Pancreas (tissue), 10 donors: ENCODE measurements around the gene NR1I3. TPM values are rescaled to one million over a fixed set of nuclear protein-coding genes. Genes with fewer than 3 reads are reported as not detected.

Experiments
- ATAC-seq, 4 donors: fragments of 200-7000 bp; cut with Tn5 transposase; one replicate each; pipeline versions ENCODE4 v1.8.0 to v1.9.1; 2020; ENCODE audit warnings: mild to moderate bottlenecking in 4 of 4, moderate library complexity in 4 of 4
- DNase-seq, 6 donors: peaks; one replicate each; pipeline ENCODE4 v3.0.0-alpha.2; 2020
- FAIRE-seq: peaks from 2 replicates; lab custom pipeline; 2012; peaks lifted over from hg19 to GRCh38; lab: Jason Lieb, UNC
- H3K27ac ChIP-seq, 4 donors: fragments of 200-600 bp; sonication (generic); 1 replicate in 3 of 4; 2 replicates in 1 of 4; pipeline versions ENCODE4 v1.5.0 to v1.8.0; 2020
- H3K27me3 ChIP-seq, 4 donors: fragments of 200-600 bp; one replicate each; pipeline ENCODE4 v1.8.0; 2021
- H3K36me3 ChIP-seq, 3 donors: fragments of 200-600 bp; sonication (generic) in 1 of 3; one replicate each; pipeline versions ENCODE4 v1.5.0 to v1.8.0; 2020 to 2021
- H3K4me1 ChIP-seq, 3 donors: fragments of 200-600 bp; one replicate each; pipeline ENCODE4 v1.8.0; 2021
- H3K4me3 ChIP-seq, 4 donors: fragments of 200-600 bp; sonication (generic) in 2 of 4; one replicate each; pipeline versions ENCODE4 v1.5.0 to v1.8.0; 2020 to 2021
- H3K9me3 ChIP-seq, 4 donors: fragments of 200-600 bp; one replicate each; pipeline ENCODE4 v1.8.0; 2021
- WGBS, 2 donors: extraction: QIAGEN DNeasy Blood & Tissue Kit; methylation state at CpG; one replicate each; pipeline ENCODE4 v1.1.7; 2013; 5-methylcytosine and 5-hydroxymethylcytosine counted together
- intact Hi-C, 3 donors: fragments of 100-400 bp; cut with DNase I; formaldehyde crosslinking; loops; one replicate each; pipeline versions ENCODE4 v1.11.1 to v1.14.2; 2022
- polyA plus RNA-seq, 2 donors: library from polyadenylated mRNA; stranded (reverse); fragments of 200-250 nt; gene quantifications; one replicate each; pipeline ENCODE4 v1.2.3, GENCODE V29; 2013
- total RNA-seq, 6 donors: library from RNA; stranded (reverse); fragmentation: NEBNext Ultra II Directional in 4 of 6; extraction: Animal tissue kit (Norgen Biotek cat#: 25700) in 4 of 6; gene quantifications; one replicate each; pipeline versions ENCODE4 v1.2.1 to v1.2.4, GENCODE V29; 2021 to 2023
- TF ChIP-seq, protein P1 (sequence below), 4 donors: fragments of 200-600 bp; sonication (generic) in 3 of 4; IDR thresholded peaks; one replicate each; pipeline versions ENCODE4 v1.5.0 to v1.8.0; 2021; ENCODE audit warnings: antibody characterized with exemption in 4 of 4
- donor health status: healthy with polysubstance abuse.
- donor health status: DM: no; HTN: no; CAD: no; lungs with moderate emphysema.
- donor health status: DM: no; HTN: no; CAD: no.
- donor health status: control.
- donor health status: control.
- donor health status: Bipolar disorder and iron deficiency.
- donor health status: DM: yes; HTN: yes; CAD: no.
- donor health status: DM: no; HTN: no; CAD: no.
- donor health status: DM: no; HTN: no; CAD: no.
- donor health status: DM: yes; HTN: yes; CAD: no.

NR1I3 gene
- total and polyA plus RNA-seq, 8 donors = 0.15 TPM; not detected in 7

DNA sequence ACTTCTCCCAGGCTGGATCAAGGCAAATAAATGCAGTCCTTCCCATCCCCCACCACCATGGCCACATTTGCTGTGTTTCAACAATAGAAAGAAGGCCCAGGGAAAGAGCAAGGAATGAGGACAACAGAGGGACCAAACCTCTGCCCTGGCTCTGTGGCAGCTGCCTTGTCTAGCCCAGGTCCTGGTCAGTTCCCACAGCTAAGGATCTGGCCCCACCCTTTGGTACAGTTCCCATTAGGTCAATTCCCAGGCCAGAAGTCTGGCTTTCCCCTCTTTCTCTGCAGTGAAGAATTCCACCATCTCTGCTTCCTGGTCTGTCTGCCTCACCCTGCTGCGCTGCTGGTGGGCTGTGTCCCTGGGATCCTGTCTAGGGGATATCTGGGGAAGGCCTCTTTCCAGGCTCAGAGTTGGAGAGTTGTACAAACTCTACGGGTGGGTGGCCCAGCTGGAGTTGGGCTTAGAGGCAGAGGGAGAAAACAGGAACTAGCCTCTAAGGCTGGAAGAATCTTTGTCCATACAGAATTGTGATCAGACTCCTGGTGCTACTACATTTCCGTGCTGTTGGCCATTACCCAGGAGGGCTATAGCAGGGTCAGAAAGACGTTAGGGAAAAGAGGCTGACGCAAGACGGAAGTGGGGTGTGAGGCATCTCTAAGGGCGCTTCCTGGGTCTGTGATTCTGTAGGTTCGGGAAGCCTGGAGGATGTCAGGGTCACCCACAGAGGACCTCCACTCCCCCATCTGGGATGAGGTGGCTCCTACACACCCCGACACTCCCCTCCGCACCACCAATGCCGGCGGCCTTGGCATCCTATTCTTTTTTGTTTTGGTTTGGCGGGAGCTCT lies 36.8 kb downstream of the NR1I3 start:
- TF ChIP-seq, protein P1, sequence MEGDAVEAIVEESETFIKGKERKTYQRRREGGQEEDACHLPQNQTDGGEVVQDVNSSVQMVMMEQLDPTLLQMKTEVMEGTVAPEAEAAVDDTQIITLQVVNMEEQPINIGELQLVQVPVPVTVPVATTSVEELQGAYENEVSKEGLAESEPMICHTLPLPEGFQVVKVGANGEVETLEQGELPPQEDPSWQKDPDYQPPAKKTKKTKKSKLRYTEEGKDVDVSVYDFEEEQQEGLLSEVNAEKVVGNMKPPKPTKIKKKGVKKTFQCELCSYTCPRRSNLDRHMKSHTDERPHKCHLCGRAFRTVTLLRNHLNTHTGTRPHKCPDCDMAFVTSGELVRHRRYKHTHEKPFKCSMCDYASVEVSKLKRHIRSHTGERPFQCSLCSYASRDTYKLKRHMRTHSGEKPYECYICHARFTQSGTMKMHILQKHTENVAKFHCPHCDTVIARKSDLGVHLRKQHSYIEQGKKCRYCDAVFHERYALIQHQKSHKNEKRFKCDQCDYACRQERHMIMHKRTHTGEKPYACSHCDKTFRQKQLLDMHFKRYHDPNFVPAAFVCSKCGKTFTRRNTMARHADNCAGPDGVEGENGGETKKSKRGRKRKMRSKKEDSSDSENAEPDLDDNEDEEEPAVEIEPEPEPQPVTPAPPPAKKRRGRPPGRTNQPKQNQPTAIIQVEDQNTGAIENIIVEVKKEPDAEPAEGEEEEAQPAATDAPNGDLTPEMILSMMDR (IDR thresholded peaks at IDR 0.05) = no peak
- DNase-seq = peak in 1 of 6 donors; percentile 27
- WGBS, 2 donors = 82 to 84% methylated on average over 13 of the region's 13 CpGs
- Histone ChIP-seq H3K4me1 (peaks cover 8 to 11% (median 9%) of the 10 kb centered on the region in 3 donors), H3K36me3 (no peaks in the 10 kb centered on the region), H3K27ac (peak overlapping the region; percentile 80 to 96 (median 88)), H3K9me3 (no peaks in the 10 kb centered on the region), H3K27me3 (no peaks in the 10 kb centered on the region), H3K4me3 (peak overlapping the region; percentile 21 to 69 (median 60))
- ATAC-seq = peak; percentile 1 to 23 (median 6)
- intact Hi-C loops = no loop called here
- FAIRE-seq = no peak

DNA sequence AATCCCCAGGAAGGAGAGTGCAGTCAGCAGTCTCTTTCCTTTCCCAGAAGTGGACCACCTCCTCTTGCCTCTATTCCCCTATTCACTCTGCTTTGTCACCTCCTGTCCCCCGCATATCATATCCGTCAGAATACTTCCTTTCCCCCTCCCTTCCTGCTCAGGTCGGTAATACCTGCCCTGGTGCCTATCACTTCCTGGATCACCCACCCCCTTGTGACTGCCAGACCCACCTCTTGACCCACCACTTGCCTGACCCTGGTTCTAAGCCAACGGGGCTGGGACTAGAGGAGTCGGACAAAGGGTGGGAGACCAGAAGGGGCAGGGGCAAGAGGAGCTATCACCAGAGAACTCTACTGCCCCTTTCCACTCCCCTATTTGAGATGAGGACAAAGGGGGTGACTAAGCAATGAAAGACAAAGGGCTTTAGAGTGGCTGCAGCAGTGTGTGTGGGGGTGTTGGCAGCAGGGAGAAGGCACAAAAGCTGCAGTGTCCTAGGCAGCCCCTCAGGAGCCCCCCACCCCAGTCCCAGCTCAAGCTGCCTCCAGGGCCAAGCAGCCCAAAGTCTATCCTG lies 37.5 kb downstream of the NR1I3 start:
- H3K4me3 ChIP-seq = no peak overlapping the region
- no peak for ATAC-seq
- DNase-seq = no peak
- 67 to 79% methylated on average over 5 of the region's 5 CpGs for WGBS, 2 donors
- H3K4me1 ChIP-seq = peaks cover 8 to 11% (median 9%) of the 10 kb centered on the region in 3 donors
- no peaks in the 10 kb centered on the region for H3K9me3 ChIP-seq
- no peaks in the 10 kb centered on the region for H3K27me3 ChIP-seq
- peak overlapping the region in 3 of 4 donors; percentile 25 to 96 (median 87) for H3K27ac ChIP-seq
- intact Hi-C loops = no loop called here
- TF ChIP-seq, protein P1 (IDR thresholded peaks at IDR 0.05) = no peak
- H3K36me3 ChIP-seq = no peaks in the 10 kb centered on the region
- FAIRE-seq = no peak

DNA sequence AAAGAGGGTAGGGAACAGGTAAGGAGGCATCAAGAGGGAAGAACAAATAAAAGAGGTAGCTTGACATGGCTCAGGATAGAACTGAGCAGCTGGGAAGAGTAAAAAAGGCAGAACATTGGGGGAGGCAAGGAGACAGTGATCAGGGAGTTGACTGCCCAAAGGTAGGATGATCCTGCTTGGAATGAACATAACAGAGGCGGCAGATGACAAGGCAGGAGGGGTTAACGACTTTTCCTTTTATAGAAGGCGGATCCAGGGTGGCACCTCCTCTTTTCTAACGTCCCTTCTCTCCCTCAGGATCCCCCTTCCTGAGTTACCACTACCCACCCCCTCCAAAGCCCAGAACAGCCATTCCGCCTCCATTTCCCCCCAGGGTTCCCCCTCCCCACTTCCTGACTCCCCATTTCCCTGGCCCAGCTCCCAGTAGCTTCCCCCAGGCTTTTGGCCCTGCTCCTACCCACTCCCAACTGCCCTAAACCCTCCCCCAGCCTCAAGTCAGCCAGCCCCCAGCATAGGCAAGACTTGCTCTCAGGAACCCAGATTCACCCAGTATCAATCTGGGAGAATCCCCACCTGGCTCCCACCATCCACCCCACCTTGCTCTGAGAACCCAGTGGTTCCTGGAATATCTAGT lies 38.4 kb downstream of the NR1I3 start:
- Histone ChIP-seq H3K9me3 (no peaks in the 10 kb centered on the region), H3K4me1 (peaks cover 8 to 11% (median 9%) of the 10 kb centered on the region in 3 donors), H3K4me3 (no peak overlapping the region), H3K27ac (peak overlapping the region in 1 of 4 donors; percentile 41), H3K27me3 (no peaks in the 10 kb centered on the region), H3K36me3 (no peaks in the 10 kb centered on the region)
- TF ChIP-seq, protein P1 (IDR thresholded peaks at IDR 0.05) = no peak
- WGBS, 2 donors = 58 to 80% methylated on average over 4 to 5 of the region's 5 CpGs
- ATAC-seq = no peak
- DNase-seq = no peak
- intact Hi-C loops = loop anchor here in 1 of 3 donors (10.0 kb wide), 1 partner anchor 175 kb away; no protein-coding TSS in a partner anchor
- FAIRE-seq = no peak

DNA sequence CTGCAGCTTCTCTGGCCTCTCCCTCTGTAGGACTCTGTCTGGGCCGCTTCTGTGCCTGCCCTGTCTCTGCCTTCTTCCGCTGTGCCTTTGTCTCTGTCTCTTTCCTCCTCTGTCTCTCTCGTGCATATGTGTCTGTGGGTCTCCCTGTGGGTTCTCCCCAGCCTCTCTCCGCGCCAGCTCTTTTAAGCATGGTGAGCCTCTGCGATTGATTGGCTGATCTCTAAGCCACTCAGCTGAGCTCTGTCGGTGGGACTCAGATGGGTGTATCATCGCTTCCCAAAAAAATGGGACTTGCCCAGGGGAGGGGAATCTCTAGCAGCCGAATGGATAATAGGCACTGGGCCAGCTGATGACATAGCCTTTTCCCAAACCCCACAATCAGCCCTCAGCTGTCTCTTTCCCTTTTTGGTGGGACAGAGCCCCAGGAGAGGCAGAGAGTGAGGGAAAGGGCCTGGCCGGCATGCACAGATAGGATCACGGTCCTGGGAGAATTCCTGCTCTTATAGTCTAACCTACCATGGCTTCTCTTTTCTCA lies 39.0 kb downstream of the NR1I3 start, which contains the start of gene ADAMTS4:
TSS of gene ADAMTS4 (minus strand) at position 158 of the 535 bp plus-strand sequence. CDS start 427 bp downstream, outside the sequence.
- intact Hi-C loops = loop anchor here in 1 of 3 donors (10.0 kb wide), 1 partner anchor 176 kb away; no protein-coding TSS in a partner anchor
- DNase-seq = peak in 1 of 6 donors; percentile 32

More for the DNA sequence above, 39.0 kb downstream of the NR1I3 start, which contains the start of gene ADAMTS4:
- ATAC-seq (no peak), FAIRE-seq (no peak)
- Histone ChIP-seq H3K4me1 (peaks cover 8 to 11% (median 9%) of the 10 kb centered on the region in 3 donors), H3K27me3 (no peaks in the 10 kb centered on the region), H3K27ac (peak within 1 kb of the TSS in 2 of 4 donors; percentile 36 to 41), H3K4me3 (peak within 1 kb of the TSS in 2 of 4 donors; percentile 9 to 32), H3K36me3 (no peaks in the 10 kb centered on the region), H3K9me3 (no peaks in the 10 kb centered on the region)
- WGBS, 2 donors = 73 to 76% methylated on average over 11 of the region's 11 CpGs
- TF ChIP-seq, protein P1 (IDR thresholded peaks at IDR 0.05) = no peak
